Fibroblast of lung (primary cell): ENCODE results near the gene S100Z. TPM values are rescaled to one million over a fixed set of nuclear protein-coding genes. Genes with fewer than 3 reads are reported as not detected.
A peak's percentile ranks its signal among the peaks of the same experiment; 100 is the strongest.

Source experiments
- DNase-seq, 2 donors: peaks; one replicate each; pipeline versions ENCODE4 v3.0.0 to v3.0.0-alpha.2; 2010; ENCODE audit warnings: low read depth in 2 of 2
- H2AFZ ChIP-seq: 2 replicates; pipeline ENCODE4 v1.5.1; 2012; ENCODE audit warnings: low read length, control low read depth, inconsistent platforms
- H3K27ac ChIP-seq: 2 replicates; pipeline ENCODE4 v1.5.1; 2011; ENCODE audit warnings: low read length, control low read depth; ENCODE audit not compliant: insufficient read depth
- H3K27me3 ChIP-seq: 2 replicates; pipeline ENCODE4 v1.5.1; 2011; ENCODE audit warnings: mild to moderate bottlenecking, low read length; ENCODE audit not compliant: control insufficient read depth, insufficient read depth
- H3K36me3 ChIP-seq: 2 replicates; pipeline ENCODE4 v1.5.1; 2011; ENCODE audit warnings: low read length; ENCODE audit not compliant: control insufficient read depth, insufficient read depth
- H3K4me1 ChIP-seq: 2 replicates; pipeline ENCODE4 v1.5.1; 2011; ENCODE audit warnings: low read length; ENCODE audit not compliant: control insufficient read depth, insufficient read depth; ENCODE audit errors: extremely low read depth
- H3K4me2 ChIP-seq: 2 replicates; pipeline ENCODE4 v1.5.1; 2011; ENCODE audit warnings: low read length, control low read depth; ENCODE audit not compliant: insufficient read depth; ENCODE audit errors: extremely low read depth
- H3K4me3 ChIP-seq, 4 experiments: fragments of 200-600 bp in 1 of 4; sonication (generic) in 1 of 4; replicated peaks in 1 of 4; 2 replicates each; pipeline ENCODE4 v1.5.1; 2011 to 2016; ENCODE audit warnings: low read length in 4 of 4, low read depth in 3 of 4, mild to moderate bottlenecking in 3 of 4, control low read depth in 2 of 4, inconsistent platforms in 1 of 4, mixed read lengths in 1 of 4; ENCODE audit not compliant: insufficient read depth in 1 of 4; ENCODE audit errors: control extremely low read depth in 1 of 4
- H3K79me2 ChIP-seq: 2 replicates; pipeline ENCODE4 v1.5.1; 2012; ENCODE audit warnings: mild to moderate bottlenecking, low read length, inconsistent platforms; ENCODE audit not compliant: control insufficient read depth, insufficient read depth
- H3K9ac ChIP-seq: 2 replicates; pipeline ENCODE4 v1.5.1; 2011; ENCODE audit warnings: mild to moderate bottlenecking, low read length, control low read depth; ENCODE audit not compliant: insufficient read depth
- H3K9me3 ChIP-seq: 2 replicates; pipeline ENCODE4 v1.5.1; 2012; ENCODE audit warnings: low read depth, low read length; ENCODE audit not compliant: control insufficient read depth, insufficient read depth
- H4K20me1 ChIP-seq: 2 replicates; pipeline ENCODE4 v1.5.1; 2011; ENCODE audit warnings: low read length; ENCODE audit not compliant: control insufficient read depth, insufficient read depth; ENCODE audit errors: extremely low read depth
- EZH2 ChIP-seq: IDR thresholded peaks from 2 replicates; pipeline ENCODE4 v1.5.1; 2012; ENCODE audit warnings: low read length, control low read depth, mild to moderate bottlenecking; ENCODE audit errors: missing control alignments
- polyA plus RNA-seq, 2 donors: library from polyadenylated mRNA; depleted of rRNA in 1 of 2; stranded (reverse) in 1 of 2; unstranded in 1 of 2; fragments of >200 nt; gene quantifications; 2 replicates each; pipeline ENCODE4 v1.2.1, GENCODE V29; 2011 to 2012; ENCODE audit warnings: missing spikeins in 1 of 2
- total RNA-seq: library from RNA; depleted of rRNA; stranded (reverse); fragments of >200 nt; gene quantifications from 2 replicates; pipeline ENCODE4 v1.2.1, GENCODE V29; 2014
- TF ChIP-seq, protein P1 (sequence below), 2 donors: IDR thresholded peaks in 1 of 2; conservative IDR thresholded peaks in 1 of 2; 1 replicate in 1 of 2; 2 replicates in 1 of 2; pipeline ENCODE4 v1.5.1; 2011 to 2012; ENCODE audit warnings: low read length in 2 of 2, control low read depth in 1 of 2, inconsistent platforms in 1 of 2, low read depth in 1 of 2, mild to moderate bottlenecking in 1 of 2

The S100Z gene
- total and polyA plus RNA-seq, 2 donors (not counting 1 experiment from before 2014, with no cell fraction given): not detected

GRCh38 chr5:76958991-76959767 is 109.4 kb downstream of the S100Z start:
- Histone ChIP-seq H4K20me1 (no peaks in the 10 kb centered on the region), H3K36me3 (no peaks in the 10 kb centered on the region), H3K9ac (no peak overlapping the region), H2AFZ (no peak overlapping the region), H3K79me2 (no peaks in the 10 kb centered on the region), H3K27me3 (peaks cover 10% of the 10 kb centered on the region), H3K4me2 (peak overlapping the region; percentile 25), H3K4me1 (no peaks in the 10 kb centered on the region), H3K4me3 (no peak overlapping the region), H3K27ac (no peak overlapping the region), H3K9me3 (no peaks in the 10 kb centered on the region)
- DNase-seq: peak; percentile 72 to 95
- TF ChIP-seq, protein P1, sequence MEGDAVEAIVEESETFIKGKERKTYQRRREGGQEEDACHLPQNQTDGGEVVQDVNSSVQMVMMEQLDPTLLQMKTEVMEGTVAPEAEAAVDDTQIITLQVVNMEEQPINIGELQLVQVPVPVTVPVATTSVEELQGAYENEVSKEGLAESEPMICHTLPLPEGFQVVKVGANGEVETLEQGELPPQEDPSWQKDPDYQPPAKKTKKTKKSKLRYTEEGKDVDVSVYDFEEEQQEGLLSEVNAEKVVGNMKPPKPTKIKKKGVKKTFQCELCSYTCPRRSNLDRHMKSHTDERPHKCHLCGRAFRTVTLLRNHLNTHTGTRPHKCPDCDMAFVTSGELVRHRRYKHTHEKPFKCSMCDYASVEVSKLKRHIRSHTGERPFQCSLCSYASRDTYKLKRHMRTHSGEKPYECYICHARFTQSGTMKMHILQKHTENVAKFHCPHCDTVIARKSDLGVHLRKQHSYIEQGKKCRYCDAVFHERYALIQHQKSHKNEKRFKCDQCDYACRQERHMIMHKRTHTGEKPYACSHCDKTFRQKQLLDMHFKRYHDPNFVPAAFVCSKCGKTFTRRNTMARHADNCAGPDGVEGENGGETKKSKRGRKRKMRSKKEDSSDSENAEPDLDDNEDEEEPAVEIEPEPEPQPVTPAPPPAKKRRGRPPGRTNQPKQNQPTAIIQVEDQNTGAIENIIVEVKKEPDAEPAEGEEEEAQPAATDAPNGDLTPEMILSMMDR (conservative IDR thresholded peaks at IDR 0.05 in 1 of 2, IDR thresholded peaks at IDR 0.05 in 1 of 2; ENCODE audit: low read depth in 1 of 2, low read length in 2 of 2): no peak
- no peak for TF ChIP-seq EZH2

DNA sequence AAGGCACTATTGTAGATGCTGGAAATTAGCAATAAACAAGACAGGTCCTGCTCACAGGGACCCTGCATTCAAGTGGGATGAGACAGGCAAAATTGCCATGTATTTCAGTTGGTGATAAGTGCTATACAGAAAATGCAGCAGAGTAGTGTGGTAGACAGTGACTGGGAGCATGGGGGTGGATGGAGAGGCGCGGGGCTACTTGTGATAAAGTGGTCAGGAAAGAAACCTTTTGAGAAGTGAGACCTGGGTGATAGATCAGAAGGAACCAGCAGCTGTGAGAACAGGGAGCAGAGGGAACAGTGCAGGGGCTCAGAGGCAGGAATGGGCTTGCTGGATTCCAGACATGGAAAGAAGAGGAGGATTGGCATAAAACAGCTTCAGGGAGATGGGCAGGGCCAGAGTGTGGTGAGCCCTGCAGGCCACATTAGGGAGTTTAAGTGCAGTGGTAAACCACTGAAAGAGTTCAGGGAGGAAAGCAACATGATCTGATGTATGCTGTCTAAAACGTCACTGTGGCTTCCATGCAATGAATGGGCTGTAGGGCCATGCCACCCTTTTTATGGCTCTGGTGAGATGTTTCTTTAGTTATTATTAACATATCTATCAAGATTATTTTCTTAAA is 110.3 kb downstream of the S100Z start:
- H3K79me2 ChIP-seq: no peaks in the 10 kb centered on the region
- no peak overlapping the region for H2AFZ ChIP-seq
- no peaks in the 10 kb centered on the region for H3K9me3 ChIP-seq
- H3K9ac ChIP-seq: no peak overlapping the region
- H3K4me1 ChIP-seq: no peaks in the 10 kb centered on the region
- H3K4me2 ChIP-seq: no peak overlapping the region
- no peaks in the 10 kb centered on the region for H3K36me3 ChIP-seq
- DNase-seq: peak in 1 of 2 donors; percentile 73
- H4K20me1 ChIP-seq: no peaks in the 10 kb centered on the region
- no peak overlapping the region for H3K27ac ChIP-seq
- TF ChIP-seq EZH2: no peak
- TF ChIP-seq, protein P1 (conservative IDR thresholded peaks at IDR 0.05 in 1 of 2, IDR thresholded peaks at IDR 0.05 in 1 of 2; ENCODE audit: low read depth in 1 of 2, low read length in 2 of 2): no peak
- H3K4me3 ChIP-seq: no peak overlapping the region
- peaks cover 3% of the 10 kb centered on the region for H3K27me3 ChIP-seq

GRCh38 chr5:76964060-76964459 is 114.2 kb downstream of the S100Z start:
- Histone ChIP-seq H3K27ac (no peak overlapping the region), H3K27me3 (peaks cover 3% of the 10 kb centered on the region), H2AFZ (no peak overlapping the region), H3K4me3 (no peak overlapping the region), H3K36me3 (no peaks in the 10 kb centered on the region), H3K4me2 (no peak overlapping the region), H3K79me2 (no peaks in the 10 kb centered on the region), H4K20me1 (no peaks in the 10 kb centered on the region), H3K9me3 (no peaks in the 10 kb centered on the region), H3K9ac (no peak overlapping the region), H3K4me1 (no peaks in the 10 kb centered on the region)
- DNase-seq: no peak
- TF ChIP-seq, protein P1 (conservative IDR thresholded peaks at IDR 0.05 in 1 of 2, IDR thresholded peaks at IDR 0.05 in 1 of 2; ENCODE audit: low read depth in 1 of 2, low read length in 2 of 2): no peak
- TF ChIP-seq EZH2: no peak
